ENCODE measurements around the gene ARTN.

The ARTN gene, protein sequence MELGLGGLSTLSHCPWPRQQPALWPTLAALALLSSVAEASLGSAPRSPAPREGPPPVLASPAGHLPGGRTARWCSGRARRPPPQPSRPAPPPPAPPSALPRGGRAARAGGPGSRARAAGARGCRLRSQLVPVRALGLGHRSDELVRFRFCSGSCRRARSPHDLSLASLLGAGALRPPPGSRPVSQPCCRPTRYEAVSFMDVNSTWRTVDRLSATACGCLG

DNA sequence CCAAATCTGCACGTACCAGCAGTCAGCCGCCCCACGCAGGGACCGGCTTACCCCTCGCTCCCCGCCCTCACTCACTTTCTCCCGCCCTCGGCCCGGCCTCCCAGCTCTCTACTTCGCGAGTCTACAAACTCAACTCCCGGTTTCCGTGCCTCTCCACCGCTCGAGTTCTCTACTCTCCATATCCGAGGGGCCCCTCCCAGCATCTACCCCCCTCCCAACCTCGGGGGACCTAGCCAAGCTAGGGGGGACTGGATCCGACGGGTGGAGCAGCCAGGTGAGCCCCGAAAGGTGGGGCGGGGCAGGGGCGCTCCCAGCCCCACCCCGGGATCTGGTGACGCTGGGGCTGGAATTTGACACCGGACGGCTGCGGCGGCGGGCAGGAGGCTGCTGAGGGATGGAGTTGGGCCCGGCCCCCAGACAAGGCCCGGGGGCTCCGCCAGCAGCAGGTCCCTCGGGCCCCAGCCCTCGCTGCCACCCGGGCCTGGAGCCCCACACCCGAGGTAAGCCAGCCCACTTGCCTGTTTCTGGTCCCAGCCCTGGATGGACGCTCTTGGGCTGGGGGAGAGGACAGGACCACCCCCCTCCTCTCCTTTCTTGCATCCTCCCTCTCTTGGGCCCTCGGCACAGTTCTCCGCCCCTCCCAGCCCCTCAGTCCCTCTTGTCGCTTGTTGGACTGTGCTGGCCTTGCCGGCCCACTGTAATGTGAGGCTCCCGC lies at the start of gene ARTN:
Gene ARTN, plus strand, starts transcription at position 416 of the 715 bp plus-strand sequence. CDS start 1,856 bp downstream, outside the sequence.
- no peak for DNase-seq (ENCODE audit: low read depth in 2 of 2, low spot score in 1 of 2)

DNA sequence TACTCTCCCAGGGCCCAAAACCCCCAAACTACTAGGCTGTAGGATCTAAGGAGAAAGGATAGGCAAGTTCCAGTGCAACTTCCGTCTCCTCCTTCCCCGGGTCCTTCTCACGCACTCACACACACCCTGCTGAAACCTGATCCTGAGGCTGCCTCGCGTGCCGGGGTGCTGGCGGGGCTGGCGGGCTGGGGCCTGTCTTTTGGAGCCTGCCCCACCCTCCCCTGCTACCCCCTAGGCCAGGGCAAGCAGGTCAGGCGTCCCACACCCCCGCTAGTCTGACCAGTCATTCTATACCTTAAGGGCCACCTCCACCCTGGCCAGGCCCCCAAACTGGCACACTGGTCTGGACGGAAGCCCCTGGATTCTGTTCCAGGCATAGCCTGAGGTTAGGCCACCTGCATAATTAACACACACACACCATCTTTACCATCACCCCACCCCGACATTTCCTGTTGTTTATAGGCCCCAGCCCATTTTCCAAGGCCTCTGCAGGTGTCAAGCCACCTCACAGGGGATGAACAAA lies 48.3 kb upstream of the ARTN start:
- no peak for DNase-seq (ENCODE audit: low read depth in 2 of 2, low spot score in 1 of 2)

DNA sequence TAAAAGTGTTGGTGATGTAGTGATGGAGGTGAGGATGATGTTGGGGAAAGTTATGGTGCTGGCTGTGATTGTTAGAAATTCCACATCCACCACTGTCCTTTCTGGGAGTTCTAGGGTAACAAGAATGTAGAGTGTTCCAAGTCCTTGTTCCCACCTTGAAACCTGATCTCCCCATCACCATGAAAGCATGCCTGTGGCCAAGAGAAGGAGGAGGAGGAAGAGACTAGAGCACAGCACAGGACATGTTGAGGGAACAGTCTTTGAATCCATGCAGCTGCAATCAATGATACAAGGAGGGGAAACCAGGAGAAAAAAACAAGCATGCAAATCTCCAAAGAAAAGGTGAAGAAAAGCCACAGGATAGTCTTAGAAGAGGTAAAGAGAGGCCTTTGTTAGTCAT lies 45.9 kb upstream of the ARTN start:
- no peak for DNase-seq (ENCODE audit: low read depth in 2 of 2, low spot score in 1 of 2)

DNA sequence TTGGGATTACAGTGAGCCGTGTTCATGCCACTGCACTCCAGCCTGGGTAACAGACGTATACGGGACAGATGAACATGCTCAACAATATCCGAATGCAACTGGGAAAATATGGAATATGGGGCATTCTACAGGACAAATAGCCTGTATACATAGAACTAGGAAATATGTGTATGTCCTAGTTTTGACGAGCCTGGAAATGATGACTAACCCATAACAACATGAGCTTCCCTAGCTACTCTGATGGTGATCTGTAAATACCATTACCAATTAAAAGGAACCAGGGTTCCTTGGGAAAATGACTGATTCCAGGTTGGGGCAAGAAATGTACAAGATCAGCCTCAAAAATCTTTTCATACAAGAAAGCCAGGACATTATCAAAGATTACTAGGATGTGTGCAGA lies 42.8 kb upstream of the ARTN start:
- no peak for DNase-seq (ENCODE audit: low read depth in 2 of 2, low spot score in 1 of 2)

DNA sequence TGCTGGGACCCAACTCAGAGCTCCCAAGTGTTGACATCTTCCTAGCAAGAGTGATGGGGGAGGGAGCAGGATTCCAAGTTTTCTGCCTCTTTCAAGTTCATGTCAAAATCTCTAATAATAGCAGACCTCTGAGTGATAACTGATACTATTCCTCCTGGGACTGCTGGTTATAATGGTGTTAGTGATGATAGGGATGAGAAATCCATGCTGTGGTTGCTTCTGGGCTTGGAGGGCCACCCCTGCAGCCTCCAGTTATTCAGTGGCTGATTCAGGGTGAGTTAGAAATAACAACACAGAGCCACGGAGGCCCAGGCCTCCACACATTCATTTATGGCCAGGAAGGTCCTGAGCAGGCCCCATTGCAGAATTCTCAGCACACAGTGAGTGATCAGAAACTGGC lies 40.6 kb upstream of the ARTN start:
- DNase-seq (ENCODE audit: low read depth in 2 of 2, low spot score in 1 of 2), result no peak

DNA sequence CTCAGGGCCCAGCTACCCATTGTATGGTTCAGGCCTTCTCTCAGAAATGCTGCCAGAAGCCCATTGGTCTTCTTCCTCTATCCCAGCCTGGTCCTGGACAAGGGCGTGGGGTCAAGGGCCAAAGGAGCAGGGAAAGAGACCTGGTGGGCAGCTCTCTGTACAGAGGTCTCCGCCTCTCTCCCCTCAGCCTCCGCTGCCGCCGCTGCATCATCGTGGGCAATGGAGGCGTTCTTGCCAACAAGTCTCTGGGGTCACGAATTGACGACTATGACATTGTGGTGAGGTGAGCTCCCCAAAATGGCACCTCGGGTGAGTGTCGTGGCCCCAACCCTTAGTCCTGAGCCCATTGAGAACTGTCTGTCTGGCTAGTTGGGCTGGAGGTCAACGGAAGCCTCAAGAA lies 34.6 kb upstream of the ARTN start:
- DNase-seq (ENCODE audit: low read depth in 2 of 2, low spot score in 1 of 2), result no peak

DNA sequence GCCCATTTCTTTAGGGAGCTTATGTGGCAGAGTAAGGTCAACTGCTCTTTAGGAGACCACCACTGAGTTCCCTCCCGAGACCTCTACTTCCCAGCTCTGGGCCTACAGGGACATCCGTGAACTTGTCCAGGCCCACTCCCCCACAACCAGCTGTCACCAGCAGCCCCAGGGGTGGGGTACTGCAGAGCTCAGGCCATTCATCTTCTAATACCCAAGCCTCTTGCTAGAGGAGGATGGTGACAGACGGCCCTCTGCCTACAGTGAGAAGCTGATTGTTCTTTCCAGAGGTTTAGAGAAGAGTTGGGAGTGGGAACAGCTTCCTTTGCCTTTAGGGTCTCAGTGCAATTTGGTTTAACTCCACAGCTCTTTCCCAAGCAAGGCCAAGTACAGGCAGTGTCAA lies 33.2 kb upstream of the ARTN start:
- no peak for DNase-seq (ENCODE audit: low read depth in 2 of 2, low spot score in 1 of 2)

DNA sequence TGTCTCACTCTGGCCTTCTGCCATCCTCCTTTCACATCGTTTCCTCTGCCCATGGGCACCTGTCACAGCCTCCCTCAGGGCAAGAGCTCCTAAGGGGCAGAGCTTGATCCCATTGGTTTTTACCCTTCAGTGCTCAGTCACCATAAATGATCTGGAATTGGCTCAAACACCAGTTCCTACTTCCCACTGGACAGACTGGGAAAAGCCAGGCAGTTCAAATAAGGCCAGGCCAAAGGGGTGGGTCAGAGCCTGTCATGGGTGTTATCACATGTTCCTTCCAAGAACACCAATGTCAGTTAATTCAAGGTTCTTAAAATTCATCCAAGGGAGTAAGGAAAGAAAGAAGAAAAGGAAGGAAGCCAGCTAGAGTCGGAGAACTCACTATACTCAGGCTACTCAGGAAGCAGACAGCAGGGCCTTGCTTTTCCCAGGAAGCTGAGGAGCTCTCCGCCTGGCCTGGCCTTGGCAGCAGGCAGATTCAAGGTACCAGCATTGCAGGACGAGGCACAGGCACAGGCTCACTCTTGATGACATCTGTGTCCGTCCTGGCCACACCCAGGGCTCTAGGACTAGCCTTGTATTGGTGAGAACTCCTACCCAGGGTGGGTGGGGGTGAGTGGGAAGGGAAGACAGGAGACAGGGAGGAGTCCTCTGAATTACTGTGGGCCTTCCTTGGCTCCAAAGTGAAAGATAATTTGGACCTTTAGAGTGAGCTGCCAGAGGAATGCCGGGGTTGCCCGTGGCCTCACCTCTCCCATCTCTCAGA lies 32.2 kb upstream of the ARTN start:
- no peak for DNase-seq (ENCODE audit: low read depth in 2 of 2, low spot score in 1 of 2)

DNA sequence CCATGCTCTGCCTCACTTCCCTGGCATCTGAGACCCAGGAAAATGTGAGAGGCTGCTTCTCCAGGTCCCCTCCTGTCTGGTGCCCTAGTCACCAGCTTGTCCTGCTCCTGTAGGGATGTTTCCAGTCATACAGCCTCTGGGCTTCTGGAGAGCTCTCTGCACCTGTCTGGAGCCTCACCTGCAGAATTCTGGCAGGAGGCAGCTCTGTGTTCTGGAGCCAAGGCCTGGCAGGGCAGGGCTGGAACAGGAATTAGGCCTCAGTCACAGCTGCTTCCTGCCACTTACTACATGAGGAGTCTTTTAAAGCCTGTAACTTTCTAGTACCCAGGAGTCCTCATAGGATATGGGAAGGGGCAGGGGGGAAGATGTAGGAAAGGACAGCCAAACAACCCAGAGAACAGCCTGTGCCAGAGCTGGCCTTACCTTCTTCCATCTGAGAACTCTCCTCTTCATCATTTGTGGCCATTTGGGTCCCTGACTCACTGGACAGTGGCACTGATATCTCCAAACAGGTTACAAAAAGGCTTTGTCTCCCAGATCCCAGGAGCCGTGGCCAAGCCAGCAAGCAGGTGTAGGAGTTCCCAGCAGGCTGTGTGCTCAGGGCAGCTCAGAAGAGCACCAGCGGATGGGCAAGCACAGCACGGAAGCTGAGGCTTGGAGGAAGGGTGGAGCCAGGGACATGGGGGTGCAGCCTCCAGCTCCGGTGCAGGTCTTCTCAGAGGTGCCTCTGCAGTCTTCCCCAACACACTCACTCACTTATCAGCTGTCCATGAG lies 31.4 kb upstream of the ARTN start:
- DNase-seq (ENCODE audit: low read depth in 2 of 2, low spot score in 1 of 2), result no peak

DNA sequence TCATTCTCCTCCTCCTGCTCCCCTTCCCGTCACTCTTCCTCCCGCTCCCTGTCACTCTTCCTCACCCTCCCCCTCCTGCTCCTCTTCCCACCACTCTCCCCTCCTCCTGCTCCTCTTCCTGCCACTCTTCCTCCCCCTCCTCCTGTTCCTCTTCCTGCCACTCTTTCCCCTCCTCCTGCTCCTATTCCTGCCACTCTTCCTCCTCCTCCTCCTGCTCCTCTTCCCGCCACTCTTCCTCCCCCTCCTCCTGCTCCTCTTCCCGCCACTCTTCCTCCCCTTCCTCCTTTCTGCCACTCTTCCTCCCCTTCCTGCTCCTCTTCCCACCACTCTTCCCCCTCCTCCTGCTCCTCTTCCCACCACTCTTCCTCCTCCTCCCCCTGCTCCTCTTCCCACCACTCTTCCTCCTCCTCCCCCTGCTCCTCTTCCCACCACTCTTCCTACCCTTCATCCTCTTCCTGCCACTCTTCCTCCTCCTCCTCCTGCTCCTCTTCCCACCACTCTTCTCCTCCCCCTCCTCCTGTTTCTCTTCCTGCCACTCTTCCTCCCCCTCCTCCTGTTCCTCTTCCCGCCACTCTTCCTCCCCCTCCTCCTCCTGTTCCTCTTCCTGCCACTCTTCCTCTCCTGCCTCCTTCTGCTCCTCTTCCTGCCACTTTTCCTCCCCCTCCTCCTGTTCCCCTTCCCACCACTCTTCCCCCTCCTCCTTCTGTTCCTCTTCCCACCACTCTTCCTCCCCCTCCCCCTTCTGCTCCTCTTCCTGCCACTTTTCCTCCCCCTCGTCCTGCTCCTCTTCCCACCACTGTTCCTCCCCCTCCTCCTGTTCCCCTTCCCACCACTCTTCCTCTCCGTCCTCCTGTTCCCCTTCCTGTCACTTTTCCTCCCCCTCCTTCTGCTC lies 28.7 kb upstream of the ARTN start:
- no peak for DNase-seq (ENCODE audit: low read depth in 2 of 2, low spot score in 1 of 2)

DNA sequence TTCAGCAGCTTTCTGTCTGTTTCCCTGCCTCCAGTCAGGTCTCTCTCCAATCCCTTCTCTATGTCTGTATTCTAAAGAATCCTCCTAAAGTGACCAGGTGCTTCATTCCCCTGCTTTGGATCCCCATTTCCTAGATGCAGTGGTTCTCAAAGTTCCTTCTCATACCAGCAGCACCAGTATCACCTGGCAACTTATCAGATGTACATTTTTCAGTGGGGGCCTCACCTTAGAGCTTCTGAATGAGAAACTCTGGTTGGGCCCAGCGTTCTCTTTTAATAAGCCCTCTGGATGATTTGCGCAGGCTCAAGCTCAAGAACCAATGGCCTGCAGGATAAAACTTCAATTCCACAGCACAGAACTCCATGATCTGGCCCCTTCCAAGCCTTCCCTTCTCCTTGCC lies 25.4 kb upstream of the ARTN start:
- no peak for DNase-seq (ENCODE audit: low read depth in 2 of 2, low spot score in 1 of 2)

DNA sequence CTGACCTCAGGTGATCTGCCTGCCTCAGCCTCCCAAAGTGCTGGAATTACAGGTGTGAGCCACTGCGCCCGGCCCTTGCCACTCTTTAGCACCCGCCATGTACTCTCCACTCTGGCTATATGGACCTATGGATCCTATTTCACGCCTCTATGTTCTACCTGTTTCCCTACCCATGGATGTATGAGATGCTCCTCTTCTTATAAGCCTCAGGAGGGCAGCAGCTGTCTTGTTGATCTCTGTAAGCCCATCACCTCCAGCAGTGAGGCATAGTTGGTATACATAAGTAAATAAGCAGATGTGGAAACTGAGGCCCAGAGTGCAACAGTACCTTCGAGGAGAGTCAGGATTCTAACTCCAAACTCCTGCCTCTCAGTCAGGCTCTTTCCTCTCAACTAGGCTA lies 24.7 kb upstream of the ARTN start:
- DNase-seq (ENCODE audit: low read depth in 2 of 2, low spot score in 1 of 2), result no peak

DNA sequence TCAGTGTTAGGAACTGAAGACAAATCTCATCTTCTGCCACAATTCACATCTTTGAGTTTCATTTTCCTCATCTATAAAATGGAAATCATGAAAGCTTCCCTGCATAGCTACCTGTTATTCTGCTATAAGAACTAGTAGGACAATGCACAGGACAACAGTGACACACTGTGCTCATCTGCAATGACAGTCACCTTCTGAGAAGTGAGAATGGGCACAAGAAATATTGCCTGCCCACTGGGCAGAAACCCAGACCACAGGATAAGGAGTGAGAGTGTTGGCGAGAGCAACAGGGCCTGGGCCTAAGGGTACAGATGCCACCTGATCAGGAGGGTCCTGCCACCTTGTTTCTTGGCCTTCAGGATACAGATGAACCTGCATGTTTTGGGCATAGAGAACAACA lies 23.3 kb upstream of the ARTN start:
- no peak for DNase-seq (ENCODE audit: low read depth in 2 of 2, low spot score in 1 of 2)

DNA sequence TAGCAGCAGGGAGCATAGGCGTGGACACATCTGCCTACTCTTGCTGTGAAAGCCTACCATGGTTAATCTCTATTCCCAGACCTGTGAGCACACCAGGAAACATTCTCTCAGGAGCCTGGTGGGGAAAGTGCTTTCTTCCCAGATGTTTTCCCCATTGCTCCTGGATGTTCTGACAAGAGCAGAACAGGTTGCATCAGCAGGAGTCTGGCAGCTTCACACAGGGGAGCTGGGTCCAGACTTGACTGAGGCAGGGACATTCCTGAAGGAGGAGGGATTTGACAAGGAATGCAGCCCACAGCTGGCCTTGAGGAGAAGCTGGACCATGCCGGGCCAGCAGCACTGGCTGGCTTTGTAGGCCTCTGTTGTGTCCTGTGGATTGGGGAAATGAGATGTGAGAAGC lies 21.0 kb upstream of the ARTN start:
- DNase-seq (ENCODE audit: low read depth in 2 of 2, low spot score in 1 of 2), result no peak

DNA sequence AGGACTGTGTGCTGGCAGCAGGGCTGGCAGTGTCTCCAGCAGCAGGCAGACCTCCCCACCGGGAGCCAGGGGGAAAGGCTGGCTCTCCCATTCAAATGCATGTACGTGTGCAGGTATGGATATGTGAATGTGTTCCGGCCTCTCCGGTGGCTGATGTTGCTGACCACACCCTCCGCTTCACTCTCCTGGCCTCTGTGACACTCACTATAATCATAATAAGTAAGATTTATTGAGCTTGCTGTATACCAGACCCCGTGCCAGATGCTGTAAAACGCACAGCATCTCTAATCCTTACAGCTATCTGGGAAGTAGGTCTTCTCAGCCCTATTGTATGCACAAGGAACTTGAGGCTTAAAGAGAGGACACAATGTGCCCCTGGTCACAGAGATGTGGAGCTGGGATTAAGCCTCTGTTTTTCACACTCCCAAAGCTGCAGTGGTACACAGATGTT lies 20.5 kb upstream of the ARTN start:
- no peak for DNase-seq (ENCODE audit: low read depth in 2 of 2, low spot score in 1 of 2)

DNA sequence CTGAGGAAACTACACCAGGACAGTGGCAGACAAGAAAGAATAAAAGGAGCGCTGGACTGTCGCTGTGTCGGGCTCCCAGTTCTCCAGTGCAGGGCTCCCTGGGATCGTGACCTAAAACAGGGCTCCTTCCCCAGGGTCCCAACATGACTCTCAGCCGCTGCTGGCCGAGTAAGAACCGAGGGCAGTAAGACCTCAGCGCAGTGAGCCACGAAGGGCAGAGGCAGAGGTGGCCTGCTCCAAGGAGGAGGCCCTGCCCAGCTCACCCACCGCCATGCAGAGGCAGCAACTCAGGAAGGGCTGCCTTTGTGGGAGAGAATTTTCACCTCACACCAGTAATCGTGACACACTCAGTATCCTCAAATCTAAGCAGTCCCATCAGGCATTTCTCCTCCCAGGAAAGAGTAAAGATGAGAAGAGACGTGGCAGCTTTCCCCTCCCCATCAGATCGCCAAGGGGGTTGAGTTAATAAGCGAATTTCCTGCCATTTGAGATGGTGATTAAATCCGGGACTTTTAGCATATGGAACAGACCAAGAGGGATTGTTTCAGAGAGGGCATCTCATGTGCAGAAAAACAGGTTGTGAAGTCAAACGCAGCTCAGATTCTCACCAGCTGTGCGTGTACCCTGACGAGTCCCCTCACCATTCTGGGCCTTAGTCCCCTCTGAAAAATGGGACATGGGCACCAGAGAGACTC lies 19.8 kb upstream of the ARTN start:
- DNase-seq (ENCODE audit: low read depth in 2 of 2, low spot score in 1 of 2), result no peak

DNA sequence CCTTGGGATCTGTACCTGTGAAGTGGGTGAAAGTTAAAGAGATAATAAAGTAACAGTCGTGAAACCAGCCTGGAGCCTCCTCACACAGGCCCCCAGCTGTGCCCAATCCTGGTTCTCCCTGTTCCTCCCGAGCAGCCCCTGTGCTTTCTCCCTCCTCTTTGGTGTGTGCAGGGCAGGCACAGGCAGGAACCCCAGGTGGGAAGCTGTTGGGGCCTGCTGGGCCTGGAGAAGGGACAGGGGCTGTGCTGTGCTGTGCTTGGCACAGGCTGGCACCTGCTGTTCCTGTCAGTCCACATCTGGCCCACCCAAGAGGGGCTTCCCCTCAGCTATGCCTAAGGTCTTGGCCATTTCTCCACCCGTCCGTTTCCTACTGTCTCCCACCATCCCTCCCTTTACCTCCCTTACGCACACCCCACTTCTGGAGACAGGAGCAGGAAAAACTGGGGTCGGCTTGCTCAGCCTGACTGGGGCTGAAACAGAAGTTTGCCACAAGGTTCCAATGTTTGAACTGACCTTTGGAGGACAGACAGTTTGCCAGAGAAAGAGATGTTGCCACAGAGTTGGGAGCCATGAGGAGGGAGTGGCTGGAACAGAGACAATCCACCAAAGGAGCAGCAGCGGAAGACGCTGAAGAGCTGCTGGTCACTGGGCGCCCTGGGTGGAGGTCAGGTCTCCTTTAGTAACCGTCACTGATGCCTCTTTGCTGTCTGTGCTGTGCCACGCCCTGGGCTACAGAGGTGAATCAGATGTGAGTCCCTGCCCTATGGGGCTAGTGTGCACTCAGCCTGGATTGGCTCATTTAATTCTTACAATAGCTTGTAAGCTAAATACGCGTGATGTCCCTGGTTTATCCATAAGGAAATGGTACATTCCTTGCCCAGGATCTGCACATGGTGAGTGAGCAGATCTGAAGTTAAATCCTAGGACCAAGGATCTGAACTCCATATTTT lies 18.8 kb upstream of the ARTN start:
- DNase-seq (ENCODE audit: low read depth in 2 of 2, low spot score in 1 of 2), result no peak

DNA sequence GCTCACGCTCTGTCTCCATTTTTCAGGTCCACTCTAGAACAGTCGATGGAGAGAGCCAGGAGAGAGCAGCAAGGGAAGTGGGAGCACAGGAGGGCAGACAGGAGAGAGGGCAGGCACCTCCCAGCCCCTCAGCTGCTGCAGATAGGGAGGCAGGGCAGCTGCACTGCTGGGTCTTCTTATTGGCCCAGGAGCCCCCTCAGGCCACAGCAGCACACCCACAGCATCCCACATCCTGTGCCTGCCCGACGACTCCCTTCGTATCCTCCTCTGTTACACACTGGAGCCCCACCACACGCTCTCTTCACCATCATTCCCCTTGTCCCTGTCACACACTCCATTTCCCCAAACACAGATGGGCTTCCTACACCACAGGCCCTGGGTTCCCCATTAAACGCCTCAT lies 13.7 kb upstream of the ARTN start:
- DNase-seq (ENCODE audit: low read depth in 2 of 2, low spot score in 1 of 2), result no peak

DNA sequence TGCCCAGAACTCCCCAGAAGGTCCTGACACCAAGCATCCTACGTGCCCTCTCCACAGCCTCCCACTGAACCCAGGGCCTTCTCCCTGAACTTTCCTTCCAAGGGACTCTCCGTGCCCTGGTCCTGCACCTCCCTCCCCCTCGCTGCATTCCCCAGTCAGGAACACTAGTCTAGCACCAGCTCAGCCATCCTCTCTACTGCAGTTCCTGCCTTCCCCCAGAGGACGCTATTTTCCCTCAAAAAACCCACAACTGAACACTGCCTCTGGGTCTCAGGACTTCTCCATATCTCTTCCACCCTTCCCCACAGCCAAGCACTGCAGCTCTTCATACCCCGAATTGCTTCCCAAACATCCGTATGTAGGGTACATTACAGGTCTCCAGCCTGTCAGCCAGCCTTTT lies 12.6 kb upstream of the ARTN start:
- no peak for DNase-seq (ENCODE audit: low read depth in 2 of 2, low spot score in 1 of 2)

All from stimulated activated CD8-positive, alpha-beta memory T cell treated with anti-CD3 and anti-CD28 coated beads, Interleukin-4, amount 100 ng/mL, for 1 hour (primary cell).